NK-92 (cell line): Measurements from ENCODE around the gene RASAL1.

Source experiments
- DNase-seq: peaks from one replicate; lab custom pipeline; 2025; ENCODE audit not compliant: unreplicated experiment; lab: John Stamatoyannopoulos, UW

Gene RASAL1

GRCh38 chr12:113098441-113099028 lies 37.0 kb downstream of the RASAL1 start:
- no peak for DNase-seq

GRCh38 chr12:113097716-113098440 lies 37.7 kb downstream of the RASAL1 start:
- DNase-seq = no peak

- DNase-seq = no peak
These were observed 38.7 kb downstream of the RASAL1 start for GRCh38 chr12:113096675-113097461.

GRCh38 chr12:113095405-113095804 lies 40.2 kb downstream of the RASAL1 start:
- no peak for DNase-seq

GRCh38 chr12:113094738-113095137 lies 40.8 kb downstream of the RASAL1 start:
- no peak for DNase-seq

GRCh38 chr12:113093409-113094101 lies 42.0 kb downstream of the RASAL1 start:
- no peak for DNase-seq

GRCh38 chr12:113092607-113093408 lies 42.8 kb downstream of the RASAL1 start:
- DNase-seq = no peak

GRCh38 chr12:113091506-113091905 lies 44.1 kb downstream of the RASAL1 start:
- DNase-seq = no peak

- no peak for DNase-seq
These were observed 44.8 kb downstream of the RASAL1 start for GRCh38 chr12:113090740-113091139.

GRCh38 chr12:113089839-113090238 lies 45.7 kb downstream of the RASAL1 start:
- no peak for DNase-seq

GRCh38 chr12:113088971-113089756 lies 46.4 kb downstream of the RASAL1 start:
- no peak for DNase-seq

GRCh38 chr12:113088037-113088436 lies 47.5 kb downstream of the RASAL1 start:
- DNase-seq = no peak

GRCh38 chr12:113087193-113087592 lies 48.4 kb downstream of the RASAL1 start:
- DNase-seq = no peak

GRCh38 chr12:113086249-113087164 lies 49.1 kb downstream of the RASAL1 start:
- DNase-seq = no peak

- DNase-seq = no peak
These were observed 51.6 kb downstream of the RASAL1 start for GRCh38 chr12:113083863-113084435.

GRCh38 chr12:113082486-113083148 lies 52.9 kb downstream of the RASAL1 start:
- no peak for DNase-seq

GRCh38 chr12:113081873-113082272 lies 53.7 kb downstream of the RASAL1 start:
- DNase-seq = no peak

GRCh38 chr12:113077859-113078255 lies 57.7 kb downstream of the RASAL1 start:
- no peak for DNase-seq
